Urothelium cell line (cell line): ENCODE results near the gene C1RL.

Experiments used
- DNase-seq: peaks from one replicate; pipeline ENCODE4 v3.0.0; 2011; ENCODE audit warnings: low spot score, mixed read lengths
- FAIRE-seq: peaks from 2 replicates; lab custom pipeline; 2011; peaks lifted over from hg19 to GRCh38; lab: Jason Lieb, UNC

Gene C1RL

GRCh38 chr12:7093892-7094291 lies 15.1 kb downstream of the C1RL start:
- FAIRE-seq (peak; percentile 71), DNase-seq (no peak)

GRCh38 chr12:7093486-7093885 lies 15.5 kb downstream of the C1RL start:
- no peak for FAIRE-seq
- no peak for DNase-seq

GRCh38 chr12:7092986-7093460 lies 16.0 kb downstream of the C1RL start:
- DNase-seq (no peak), FAIRE-seq (peak; percentile 56)

GRCh38 chr12:7092229-7092985 lies 16.6 kb downstream of the C1RL start, which contains the start of gene C1R:
Gene C1R, minus strand, starts transcription at chr12:7092445. Its CDS starts 57 bp downstream, at chr12:7092388.
- FAIRE-seq (peak; percentile 17), DNase-seq (peak; percentile 74)

- DNase-seq: no peak
Observed at GRCh38 chr12:7091660-7092228, 17.3 kb downstream of the C1RL start.

GRCh38 chr12:7091171-7091570 lies 17.8 kb downstream of the C1RL start:
- no peak for DNase-seq
- FAIRE-seq: peak; percentile 63

More at GRCh38 chr12:7091660-7092228, 17.3 kb downstream of the C1RL start:
- FAIRE-seq: peak; percentile 82

- peak; percentile 82 for FAIRE-seq
Observed at GRCh38 chr12:7090222-7090998, 18.6 kb downstream of the C1RL start.

GRCh38 chr12:7089196-7089871 lies 19.7 kb downstream of the C1RL start:
- FAIRE-seq (no peak), DNase-seq (no peak)

More at GRCh38 chr12:7090222-7090998, 18.6 kb downstream of the C1RL start:
- DNase-seq: no peak

GRCh38 chr12:7083125-7083524 lies 25.9 kb downstream of the C1RL start:
- no peak for FAIRE-seq
- DNase-seq: no peak

- FAIRE-seq: no peak
- no peak for DNase-seq
Observed at GRCh38 chr12:7081037-7081436, 28.0 kb downstream of the C1RL start.

- DNase-seq: peak; percentile 24
- FAIRE-seq: no peak
Observed at GRCh38 chr12:7079826-7080125, 29.2 kb downstream of the C1RL start.

GRCh38 chr12:7078163-7078562 lies 30.9 kb downstream of the C1RL start:
- DNase-seq (no peak), FAIRE-seq (no peak)

- DNase-seq (no peak), FAIRE-seq (no peak)
Observed at GRCh38 chr12:7076493-7076892, 32.5 kb downstream of the C1RL start.

- peak; percentile 35 for FAIRE-seq
- DNase-seq: no peak
Observed at GRCh38 chr12:7075939-7076338, 33.1 kb downstream of the C1RL start.

- DNase-seq: no peak
- FAIRE-seq: no peak
Observed at GRCh38 chr12:7075518-7075917, 33.5 kb downstream of the C1RL start.

GRCh38 chr12:7073946-7074345 lies 35.1 kb downstream of the C1RL start:
- no peak for DNase-seq
- FAIRE-seq: no peak

GRCh38 chr12:7072554-7072953 lies 36.5 kb downstream of the C1RL start:
- DNase-seq: no peak
- FAIRE-seq: peak; percentile 66

- DNase-seq: no peak
- FAIRE-seq: no peak
Observed at GRCh38 chr12:7072035-7072434, 37.0 kb downstream of the C1RL start.

- no peak for FAIRE-seq
- DNase-seq: no peak
Observed at GRCh38 chr12:7069386-7069785, 39.6 kb downstream of the C1RL start.

- DNase-seq (no peak), FAIRE-seq (peak; percentile 82)
Observed at GRCh38 chr12:7068994-7069346, 40.0 kb downstream of the C1RL start.
